Fibroblast of upper back skin (primary cell): ENCODE measurements around the gene FRMD1.
"Not testable (repeated sequence)": the region's sequence is repeated elsewhere in the genome, so short reads cannot be mapped to it uniquely, and the experiment has no call there.

ENCODE experiments used
- DNase-seq: peaks from one replicate; pipeline ENCODE4 v3.0.0-alpha.2; 2013

The FRMD1 gene

DNA sequence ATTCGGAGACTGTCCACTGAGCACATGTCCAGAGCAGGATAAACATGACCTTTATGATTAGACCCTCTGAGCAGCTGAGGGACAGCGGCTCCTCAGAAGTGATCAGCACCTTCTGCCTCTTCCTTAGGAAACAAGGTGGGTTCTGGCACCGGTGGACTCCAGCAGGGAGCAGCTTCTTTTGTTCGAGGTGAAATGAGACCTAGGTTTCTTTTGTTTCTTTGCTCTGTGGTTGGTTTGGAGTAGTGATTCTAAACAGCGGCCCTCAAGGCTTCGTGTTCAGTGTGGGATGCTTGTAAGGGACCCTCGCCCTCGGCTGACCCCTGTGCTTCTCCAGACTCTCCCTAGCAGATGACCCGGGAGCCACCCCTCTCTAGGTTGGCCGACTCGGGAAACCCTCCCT lies 14.6 kb upstream of the FRMD1 start:
- DNase-seq, result no peak

DNA sequence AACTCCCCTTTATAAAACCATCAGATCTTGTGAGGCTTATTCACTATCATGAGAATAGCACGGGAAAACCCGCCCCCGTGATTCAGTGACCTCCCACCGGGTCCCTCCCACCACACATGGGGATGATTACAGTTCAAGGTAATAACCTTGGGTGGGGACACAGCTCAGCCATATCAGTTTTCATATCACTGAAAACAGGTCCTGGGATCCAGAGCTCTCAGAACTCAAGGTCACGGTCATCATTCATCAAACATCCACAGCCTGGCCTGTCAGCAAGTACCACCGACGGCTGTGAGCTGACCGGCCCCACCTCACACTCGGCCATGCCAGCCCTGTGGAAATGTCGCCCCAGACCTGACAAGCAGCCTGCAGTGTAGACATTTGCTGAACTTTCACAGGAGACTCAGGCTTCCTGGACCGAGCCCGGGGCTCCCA lies 14.1 kb upstream of the FRMD1 start:
- no peak for DNase-seq

DNA sequence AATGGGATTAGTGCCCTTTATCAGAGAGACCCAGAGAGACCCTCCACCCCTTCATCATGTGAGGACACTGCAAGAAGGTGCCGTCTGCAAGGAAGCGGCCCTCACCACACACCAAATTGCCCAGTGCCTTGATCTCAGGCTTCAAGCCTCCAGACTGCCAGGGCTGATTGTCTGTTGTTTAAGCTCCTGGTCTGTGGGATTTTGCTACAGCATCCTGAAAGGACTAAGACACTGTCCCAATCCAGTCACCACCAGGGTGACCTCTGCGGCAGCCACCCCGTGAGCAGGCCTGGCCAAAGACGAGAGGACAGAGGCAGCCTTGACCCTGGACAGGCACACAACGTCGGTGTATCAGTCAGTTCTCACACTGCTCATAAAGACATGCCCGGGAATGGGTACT lies 13.5 kb upstream of the FRMD1 start:
- DNase-seq, result no peak

DNA sequence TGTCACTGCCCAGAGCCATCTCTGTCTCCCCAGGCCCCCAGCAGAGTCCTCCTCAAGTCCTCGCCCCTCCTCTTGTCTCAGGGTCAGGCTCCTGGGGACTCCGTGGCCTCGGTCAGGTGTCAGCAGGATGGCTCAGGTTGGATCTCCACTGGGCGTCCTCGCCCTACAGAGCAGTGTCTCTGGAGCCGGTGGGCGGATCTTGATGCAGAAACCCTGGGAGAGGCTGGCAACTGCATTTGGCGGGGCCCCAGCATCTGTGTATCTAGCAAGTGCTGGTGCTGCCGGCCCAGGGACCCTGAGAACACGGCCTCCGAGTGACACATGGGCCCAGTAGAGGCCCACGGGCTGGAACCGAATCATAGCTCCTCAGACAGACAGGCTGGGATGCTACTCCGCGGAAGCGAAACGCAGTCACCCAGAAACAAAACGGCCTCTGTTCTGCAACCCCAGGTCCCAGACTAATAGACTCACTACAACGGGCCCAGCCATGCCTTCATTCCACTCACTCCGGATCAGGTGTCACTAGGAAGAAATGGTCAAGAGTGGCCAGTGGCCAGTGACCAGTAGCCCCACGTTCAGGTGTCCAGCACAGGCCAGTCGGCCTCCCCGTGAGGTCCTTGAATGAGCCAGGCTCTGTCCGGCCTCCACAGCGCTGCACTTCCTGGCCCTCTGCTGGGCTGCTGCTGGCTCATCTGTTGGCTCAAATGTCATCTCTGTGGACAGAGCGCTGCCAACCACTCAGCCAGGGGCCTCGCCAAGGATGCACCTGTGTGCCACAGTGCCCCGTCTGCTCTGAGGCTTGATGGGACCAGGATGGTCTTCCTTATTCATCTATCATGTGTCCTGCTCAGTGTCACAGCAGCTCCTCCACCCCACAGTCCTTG lies 12.6 kb upstream of the FRMD1 start:
- no peak for DNase-seq

DNA sequence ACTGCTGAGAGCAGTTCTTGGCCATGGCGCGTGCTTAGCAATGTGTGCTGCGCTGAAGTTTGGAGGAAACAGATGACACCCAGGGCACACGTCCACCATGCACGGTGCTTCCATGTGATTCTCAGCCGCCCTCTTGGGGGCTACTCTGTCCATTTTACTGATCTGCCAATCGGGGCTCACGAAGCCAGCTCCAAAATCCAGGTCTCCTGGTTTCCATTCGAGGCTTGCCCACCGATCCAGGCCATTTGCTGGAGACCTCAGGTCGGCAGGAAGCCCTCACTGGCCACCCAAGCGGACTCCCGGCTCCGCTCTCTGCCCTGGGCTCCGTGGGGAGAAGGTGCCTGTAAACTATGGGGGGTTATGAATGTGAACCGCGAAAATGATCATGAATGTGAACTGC lies 11.7 kb upstream of the FRMD1 start:
- DNase-seq, result no peak

DNA sequence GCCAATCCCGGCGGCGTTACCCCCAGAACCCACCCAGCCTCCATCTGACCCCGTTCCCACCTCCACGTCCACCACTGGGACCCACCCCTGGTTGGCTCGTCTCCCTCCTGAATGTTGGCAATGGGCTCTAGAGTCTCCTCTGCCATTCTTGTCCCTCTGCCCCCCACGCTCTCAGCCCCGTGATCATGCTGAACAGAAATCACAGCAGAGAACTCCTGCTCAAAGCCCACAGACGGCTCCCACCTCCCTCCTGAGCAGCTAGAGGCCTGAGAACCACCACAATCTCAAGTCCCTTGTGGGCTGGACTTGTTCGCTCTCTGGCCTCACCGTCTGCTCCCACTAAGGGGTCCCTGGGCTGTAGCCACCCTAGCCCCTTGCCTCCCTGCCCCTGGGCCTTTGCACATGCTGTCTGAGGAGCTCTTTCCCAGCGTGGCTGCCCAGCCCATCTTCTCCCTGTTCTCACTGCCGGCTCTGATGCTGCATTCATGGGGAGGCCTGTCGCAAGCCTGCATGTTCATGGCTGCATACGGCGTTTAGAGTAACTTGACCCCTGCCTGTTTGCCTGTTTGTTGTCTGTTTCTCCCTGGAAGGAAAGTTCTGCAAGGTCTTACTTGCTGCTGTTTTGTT lies 11.2 kb upstream of the FRMD1 start:
- no peak for DNase-seq

DNA sequence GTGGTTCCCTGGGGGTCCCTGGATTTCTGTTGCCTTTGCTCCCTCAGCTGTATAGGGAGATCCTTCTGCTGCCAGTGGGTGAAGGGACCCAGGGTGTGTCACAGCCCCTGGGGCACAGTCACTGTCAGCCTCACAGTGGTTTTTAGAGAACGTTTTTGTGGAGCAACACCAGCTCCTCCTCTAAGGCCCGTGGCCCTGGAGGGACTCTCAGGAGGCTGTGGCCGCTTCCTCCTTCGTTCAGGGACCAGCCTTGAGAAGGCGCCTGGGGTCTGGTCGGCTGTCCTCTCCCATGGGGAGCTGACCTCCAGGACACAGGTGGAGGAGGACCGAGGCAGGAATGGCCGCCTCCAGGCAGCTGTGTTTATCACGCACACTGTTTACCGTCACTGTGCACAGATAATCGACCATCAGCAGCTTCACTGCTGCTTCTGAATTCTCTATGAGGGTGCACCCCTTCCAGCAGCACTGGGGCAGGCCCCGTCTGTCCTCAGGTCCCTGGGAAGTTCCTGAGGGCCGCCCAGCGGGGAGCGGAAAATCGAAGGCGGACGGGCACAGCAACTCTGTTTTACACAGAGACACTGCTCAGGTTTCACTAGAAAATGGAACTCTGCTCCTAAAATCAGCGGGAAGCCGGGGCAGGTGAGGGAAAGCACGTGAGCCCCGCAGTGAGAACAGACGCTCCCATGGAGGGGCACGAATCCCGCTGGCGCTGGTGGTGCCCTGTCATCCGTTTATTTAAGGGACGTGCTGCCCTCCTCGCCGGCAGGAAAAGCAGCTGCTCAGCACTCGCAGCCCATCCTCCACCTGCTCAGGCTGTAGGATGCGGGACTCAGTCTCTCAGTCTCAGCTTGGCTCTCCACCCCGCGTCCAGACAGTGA lies 10.4 kb upstream of the FRMD1 start:
- DNase-seq, result no peak

DNA sequence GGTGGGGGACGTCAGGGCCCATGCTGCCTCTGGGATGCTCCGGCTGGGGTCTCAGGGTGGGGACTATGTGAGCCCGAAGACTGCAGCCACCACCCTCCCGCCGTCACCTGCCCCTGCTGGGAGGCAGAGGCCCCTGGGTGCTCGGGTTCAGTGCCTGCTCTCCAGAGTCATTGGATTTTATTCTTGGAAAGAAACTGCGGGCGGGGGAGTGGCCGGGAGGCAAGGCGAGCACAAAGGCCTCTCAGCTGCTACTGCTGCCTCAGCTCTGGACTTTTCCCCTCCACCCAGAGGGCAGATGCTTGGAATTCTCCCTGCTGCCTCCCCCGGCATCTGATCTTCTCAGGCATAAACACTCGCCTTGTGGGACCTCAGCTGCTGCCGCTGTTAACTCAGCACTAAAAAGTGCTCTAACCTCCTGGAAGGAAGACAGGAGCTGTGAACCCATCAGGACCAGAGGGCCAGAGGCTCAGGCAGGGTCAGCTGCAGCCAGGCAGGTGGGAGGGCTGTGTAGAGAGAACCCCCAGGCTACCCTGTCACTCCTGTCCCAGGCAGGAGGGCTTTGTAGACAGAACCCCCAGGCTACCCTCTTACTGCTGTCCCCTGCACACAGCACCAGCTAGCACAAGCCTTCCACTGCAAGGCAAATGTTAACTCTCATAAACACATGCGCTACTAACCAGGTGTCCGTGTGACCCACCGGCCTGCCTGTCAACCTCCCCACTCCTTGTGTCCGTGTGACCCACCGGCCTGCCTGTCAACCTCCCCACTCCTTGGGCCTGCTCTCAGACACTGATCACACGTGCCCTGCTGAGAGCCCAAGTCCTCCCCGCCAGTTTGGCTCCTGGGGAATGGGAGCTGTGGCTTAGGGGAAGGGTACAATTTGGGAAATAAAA lies 9.4 kb upstream of the FRMD1 start:
- peak; percentile 34 for DNase-seq

DNA sequence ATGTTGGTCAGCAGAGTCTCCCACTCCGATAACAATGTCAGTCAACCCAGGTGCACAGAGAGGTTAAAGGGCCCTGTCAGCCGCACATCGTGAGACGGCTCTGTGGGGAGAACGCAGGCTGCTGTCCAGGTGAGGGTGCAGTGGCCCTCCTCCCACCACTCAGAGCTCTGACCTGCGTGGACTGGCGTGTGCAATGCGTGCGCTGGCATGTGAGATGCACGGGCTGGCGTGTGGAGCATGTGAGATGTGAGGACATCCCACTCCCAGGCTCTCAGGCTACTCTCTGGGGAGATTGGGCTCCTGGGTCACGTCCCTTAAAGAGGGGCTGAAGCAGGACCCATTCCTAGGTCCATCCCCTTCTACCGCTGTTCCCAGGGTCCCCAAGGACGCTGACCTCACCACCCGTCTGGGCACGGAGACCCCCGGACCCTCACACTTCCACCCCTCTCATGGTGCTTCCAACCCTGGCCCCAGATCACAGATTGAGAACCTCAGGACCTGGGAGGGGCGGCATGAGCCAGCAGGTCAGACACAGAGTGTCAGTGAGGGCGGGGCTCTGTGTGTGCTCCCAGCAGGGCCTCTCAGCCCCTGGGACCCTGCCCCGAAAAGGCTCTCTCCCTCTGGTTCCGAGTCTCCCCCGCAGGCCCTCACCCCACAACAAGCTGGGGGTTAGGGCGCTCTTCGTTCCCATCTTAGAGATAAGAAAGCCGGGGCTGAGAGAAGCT lies 8.6 kb upstream of the FRMD1 start:
- no peak for DNase-seq

DNA sequence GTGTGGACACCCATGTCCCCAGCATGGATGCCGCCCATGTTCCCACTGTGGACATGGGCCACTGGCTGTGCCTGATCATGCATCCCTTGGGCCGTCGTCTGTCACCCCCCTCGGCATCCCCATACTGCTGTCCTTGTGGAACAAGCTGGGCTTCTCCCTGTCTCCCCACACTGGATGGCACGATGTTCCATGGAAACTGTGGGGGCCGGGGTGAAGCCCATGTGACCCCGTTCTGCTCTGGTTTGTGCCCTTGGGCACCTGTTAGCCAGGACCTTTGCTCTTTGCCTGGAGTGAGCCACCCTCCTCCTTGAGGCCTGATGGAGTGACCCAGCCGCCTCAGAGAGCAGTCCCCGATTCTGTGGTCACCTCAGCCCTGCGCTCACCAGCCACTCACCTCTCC lies 7.6 kb upstream of the FRMD1 start:
- no peak for DNase-seq

DNA sequence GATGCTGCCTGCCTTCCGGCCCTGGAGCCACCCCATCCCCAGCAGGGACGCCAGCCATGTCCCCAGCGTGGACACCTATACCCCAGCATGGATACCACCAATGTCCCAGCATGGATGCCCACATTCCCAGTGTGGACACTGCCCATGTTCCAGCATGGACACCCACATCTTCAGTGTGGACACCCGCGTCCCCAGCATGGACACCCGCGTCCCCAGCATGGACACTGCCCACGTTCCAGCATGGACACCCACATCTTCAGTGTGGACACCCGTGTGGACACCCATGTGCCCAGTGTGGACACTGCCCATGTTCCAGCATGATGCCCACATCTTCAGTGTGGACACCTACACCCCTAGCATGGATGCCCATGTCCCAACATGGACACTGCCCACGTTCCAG lies 7.1 kb upstream of the FRMD1 start:
- DNase-seq, result no peak

DNA sequence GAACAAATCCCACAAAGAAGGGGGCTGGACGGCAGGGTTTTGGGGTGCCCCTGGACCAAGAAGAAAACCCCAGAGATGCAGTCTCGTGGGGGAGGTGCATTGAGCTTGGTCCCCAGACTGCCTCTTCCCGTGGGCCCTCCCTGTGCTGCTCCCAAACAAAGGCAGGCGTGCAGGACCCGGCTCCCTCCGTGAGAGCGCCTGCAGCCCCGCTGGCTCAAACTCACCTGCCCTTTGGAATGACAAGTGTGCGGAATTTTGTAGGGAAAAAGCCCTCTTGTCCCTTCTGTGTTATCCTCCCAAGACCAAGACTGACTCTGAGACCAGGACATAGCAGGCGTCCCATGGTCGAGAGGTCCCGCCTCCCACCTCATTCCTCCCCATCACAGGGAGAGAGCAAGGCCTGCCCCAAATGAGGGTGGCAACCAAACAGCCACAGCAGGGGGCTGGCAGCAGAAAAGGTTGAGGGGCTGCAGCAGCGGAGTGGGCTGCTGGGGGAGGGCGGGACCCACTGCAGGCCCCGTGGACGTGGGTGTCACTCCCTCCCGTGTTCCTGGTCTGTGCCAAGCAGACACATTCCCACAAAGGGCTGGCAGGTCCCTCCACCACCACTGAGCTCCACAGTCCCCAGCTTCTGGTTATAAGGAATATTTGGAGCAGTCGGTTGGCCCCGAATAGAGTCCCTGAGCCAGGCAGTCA lies 5.6 kb upstream of the FRMD1 start:
- no peak for DNase-seq

DNA sequence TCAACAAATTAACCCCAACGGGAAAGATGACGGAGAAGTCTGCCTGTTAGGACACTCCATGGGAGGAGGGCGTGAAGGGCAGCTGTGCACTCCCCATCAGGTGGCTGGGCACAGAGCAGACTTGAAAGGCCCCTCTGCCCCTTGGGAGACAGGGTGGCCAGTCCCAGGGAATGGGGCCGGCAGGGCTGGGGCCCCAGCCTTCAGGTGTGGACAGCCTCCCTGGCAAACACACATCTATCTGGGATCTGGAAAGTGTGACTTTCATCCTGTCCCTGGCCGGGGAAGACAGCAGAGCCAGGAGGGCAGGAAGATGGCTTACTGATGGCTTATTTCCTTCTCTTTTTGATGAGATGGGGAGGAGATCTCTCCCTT lies 4.5 kb upstream of the FRMD1 start:
- DNase-seq, result no peak

DNA sequence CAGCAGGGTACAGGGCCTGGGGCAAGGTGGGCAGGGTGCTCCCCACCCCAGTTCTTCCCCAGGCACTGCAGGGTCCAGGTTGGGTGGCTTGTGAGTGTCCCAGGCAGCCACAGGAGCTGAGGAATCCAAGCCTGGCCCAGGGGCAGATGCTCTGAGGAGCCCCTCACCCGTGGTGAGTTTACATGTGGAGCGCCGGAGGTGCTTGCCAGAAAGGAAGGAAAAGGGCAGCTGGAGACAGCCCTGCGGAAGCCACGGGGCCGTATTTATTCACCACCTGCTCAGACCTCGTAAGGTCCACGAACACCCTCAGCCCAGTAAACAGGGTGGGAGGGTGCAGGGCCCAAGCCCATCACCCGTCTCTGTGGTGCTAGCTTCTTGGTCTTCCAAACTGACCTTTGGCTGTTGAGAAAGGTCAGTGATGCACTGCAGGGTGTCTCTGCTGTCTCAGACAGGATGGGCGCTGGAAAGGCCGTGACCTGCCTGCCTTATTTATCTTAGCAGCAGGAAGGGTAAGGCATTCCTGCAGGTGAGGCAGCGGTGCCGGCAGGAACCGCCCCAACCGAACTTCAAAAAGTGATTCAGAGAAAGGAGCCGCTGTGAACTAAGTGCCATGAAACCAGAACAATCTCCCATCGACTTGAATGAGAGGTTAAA lies 4.0 kb upstream of the FRMD1 start:
- no peak for DNase-seq

DNA sequence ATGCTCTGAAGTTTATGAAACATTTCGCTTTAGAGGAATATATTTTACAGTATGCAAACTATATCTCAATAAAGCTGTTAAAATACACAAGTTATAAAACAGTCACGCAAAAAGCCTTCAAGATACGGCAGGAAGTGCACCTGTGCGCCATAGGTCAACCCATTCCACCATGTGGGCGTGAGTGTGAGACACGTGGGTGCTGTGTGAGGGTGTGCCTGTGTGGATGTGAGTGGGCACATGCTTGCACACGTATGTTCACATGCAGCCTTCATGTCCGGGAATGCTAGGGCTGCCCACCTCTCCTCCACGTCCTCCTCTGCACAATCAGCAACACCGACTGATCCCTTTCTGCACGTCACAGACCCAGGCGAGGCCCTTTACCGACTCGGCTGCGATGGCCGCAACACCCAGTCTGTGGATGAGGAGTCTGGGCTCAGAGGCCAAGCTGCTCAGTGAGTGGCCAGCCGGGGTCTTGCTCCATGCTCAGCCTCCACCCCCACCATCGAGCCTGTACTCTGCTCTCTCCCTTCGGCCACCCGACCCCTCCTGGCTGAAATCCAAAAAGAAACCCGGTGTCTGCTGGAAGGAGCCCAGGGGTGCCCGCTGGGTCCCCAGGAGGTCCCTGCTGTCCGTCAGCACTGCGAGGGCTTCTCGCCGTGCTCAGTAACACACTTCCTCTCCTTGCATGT lies 3.0 kb upstream of the FRMD1 start:
- no peak for DNase-seq

DNA sequence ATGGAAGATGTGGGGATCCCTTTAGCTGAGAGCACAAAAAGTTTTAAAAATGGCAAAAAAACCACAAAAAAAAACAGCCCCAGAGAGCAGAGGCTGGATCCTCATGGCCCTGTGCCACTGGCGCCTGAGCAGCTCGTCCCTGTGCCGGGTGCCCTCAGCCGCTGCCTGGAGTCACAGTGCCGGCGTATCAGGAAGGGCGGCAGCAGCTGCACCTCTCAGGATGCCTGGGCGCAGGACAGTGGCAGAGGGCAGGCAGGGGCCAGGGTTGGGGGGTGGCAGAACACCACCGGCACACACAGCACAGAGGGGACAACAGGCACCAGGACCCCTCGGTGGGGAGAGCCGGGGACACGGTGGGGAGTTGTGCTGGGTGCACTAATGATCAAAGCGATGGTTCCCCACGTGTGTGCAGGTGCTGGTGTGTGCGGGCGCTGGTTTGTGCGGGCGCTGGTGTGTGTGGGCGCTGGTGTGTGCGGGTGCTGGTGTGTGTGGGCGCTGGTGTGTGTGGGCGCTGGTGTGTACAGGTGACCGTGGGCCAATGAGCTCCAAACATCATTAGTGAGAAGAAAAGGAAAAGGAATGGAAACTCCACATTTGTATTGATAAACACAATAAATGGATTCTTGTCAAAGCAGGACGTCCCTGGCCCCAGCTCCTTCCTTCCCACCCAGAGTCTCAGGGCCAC lies 1.5 kb upstream of the FRMD1 start:
- DNase-seq, result no peak

DNA sequence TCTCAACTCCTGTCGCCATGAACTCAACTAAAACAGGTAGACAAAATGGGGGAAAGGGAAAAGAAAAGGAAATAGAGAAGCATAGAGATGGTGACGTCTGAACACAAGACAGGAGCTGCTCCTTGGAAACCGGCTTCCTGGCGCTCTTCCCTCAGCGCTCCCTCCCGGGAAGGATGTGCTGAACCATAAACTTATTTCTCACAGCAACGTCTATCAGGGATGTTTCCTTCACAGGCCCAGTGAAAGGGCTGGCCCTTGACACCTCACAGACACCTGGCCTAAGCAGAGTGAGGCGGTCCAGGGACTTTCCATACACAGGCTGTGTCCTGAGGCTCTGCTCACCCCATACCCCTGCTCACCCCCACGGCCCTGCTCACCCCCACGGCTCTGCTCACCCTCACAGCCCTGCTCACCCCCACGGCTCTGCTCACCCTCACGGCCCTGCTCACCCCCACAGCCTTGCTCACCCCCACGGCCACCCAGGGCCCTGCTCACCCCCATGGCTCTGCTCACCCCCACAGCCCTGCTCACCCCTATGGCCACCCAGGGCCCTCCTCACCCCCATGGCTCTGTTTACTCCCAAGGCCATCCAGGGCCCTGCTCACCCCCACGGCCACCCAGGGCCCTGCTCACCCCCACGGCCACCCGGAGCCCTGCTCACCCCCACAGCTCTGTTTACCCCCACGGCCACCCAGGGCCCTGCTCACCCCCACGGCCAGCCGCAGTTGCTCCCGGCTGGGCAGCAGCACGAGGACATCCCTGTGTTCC lies 653 bp downstream of the FRMD1 start:
- DNase-seq, result no peak

DNA sequence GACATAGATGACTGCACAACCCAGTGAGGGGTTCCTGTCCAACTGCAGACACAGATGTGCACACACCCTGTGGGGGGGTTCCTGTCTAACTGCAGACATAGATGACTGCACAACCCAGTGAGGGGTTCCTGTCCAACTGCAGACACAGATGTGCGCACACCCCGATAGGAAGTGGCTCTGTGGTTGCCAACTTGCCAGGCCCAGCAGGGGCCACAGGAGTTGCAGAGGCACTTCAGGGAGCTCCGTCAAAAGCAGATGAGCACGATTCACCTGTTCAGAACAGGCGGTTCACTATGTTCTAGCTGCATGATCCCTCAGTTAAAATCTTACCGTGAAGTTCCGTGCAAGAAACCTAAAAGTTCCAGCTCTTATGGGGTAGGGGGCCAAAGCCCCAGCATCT lies 1.6 kb downstream of the FRMD1 start:
- not testable (repeated sequence) for DNase-seq

DNA sequence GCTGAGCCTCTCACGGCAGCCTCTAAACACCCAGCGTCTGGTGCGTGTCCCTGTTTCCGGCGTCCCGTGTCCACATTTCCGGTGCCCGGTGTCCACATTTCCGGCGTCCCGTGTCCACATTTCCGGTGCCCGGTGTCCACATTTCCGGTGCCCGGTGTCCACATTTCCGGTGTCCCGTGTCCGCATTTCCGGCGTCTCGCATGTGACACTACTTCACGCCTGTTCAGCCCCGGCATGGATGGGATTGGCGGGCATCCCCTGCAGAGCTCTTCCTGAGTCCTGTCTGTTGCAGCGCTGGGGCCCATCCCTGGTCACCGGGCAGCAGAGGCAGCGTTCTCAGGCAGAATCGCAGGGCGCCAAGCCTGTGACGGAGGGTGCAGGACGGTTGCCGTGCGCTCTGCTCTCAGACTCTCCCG lies 3.2 kb downstream of the FRMD1 start:
- DNase-seq, result no peak
